ENCODE data around the gene PTPMT1. TPM values are rescaled to one million over a fixed set of nuclear protein-coding genes. Genes with fewer than 3 reads are reported as not detected.

The PTPMT1 gene
- total and polyA plus RNA-seq, 9 donors, result 33.8 to 103 (median 39.6) TPM

GRCh38 chr11:47593492-47593933 is 28.1 kb downstream of the PTPMT1 start:
- H3K27me3 ChIP-seq, result no peaks in the 10 kb centered on the region
- WGBS, 3 donors, result 5 to 14% (median 8%) methylated on average over 6 of the region's 6 CpGs
- no peaks in the 10 kb centered on the region for H3K9me3 ChIP-seq
- TF ChIP-seq POLR2A (IDR thresholded peaks at IDR 0.05) (no peak), EP300 (IDR thresholded peaks at IDR 0.05) (no peak)
- TF ChIP-seq, protein P1, sequence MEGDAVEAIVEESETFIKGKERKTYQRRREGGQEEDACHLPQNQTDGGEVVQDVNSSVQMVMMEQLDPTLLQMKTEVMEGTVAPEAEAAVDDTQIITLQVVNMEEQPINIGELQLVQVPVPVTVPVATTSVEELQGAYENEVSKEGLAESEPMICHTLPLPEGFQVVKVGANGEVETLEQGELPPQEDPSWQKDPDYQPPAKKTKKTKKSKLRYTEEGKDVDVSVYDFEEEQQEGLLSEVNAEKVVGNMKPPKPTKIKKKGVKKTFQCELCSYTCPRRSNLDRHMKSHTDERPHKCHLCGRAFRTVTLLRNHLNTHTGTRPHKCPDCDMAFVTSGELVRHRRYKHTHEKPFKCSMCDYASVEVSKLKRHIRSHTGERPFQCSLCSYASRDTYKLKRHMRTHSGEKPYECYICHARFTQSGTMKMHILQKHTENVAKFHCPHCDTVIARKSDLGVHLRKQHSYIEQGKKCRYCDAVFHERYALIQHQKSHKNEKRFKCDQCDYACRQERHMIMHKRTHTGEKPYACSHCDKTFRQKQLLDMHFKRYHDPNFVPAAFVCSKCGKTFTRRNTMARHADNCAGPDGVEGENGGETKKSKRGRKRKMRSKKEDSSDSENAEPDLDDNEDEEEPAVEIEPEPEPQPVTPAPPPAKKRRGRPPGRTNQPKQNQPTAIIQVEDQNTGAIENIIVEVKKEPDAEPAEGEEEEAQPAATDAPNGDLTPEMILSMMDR (IDR thresholded peaks at IDR 0.05), result no peak
- no peak overlapping the region for H3K4me3 ChIP-seq
- no peaks in the 10 kb centered on the region for H3K36me3 ChIP-seq
- DNase-seq, result no peak
- peaks cover 11% of the 10 kb centered on the region for H3K4me1 ChIP-seq (ENCODE audit: insufficient read depth)
- H3K27ac ChIP-seq, result no peak overlapping the region
- intact Hi-C loops (cut with DNase I), result no loop called here

GRCh38 chr11:47593934-47594855 is 28.8 kb downstream of the PTPMT1 start, which contains the start of gene C1QTNF4:
TSS of gene C1QTNF4 (minus strand) at chr11:47594411. CDS start at chr11:47590810, 3,601 bp downstream.
- Histone ChIP-seq H3K27me3 (no peaks in the 10 kb centered on the region), H3K4me3 (no peak within 1 kb of the TSS), H3K4me1 (ENCODE audit: insufficient read depth) (peaks cover 4% of the 10 kb centered on the region), H3K9me3 (no peaks in the 10 kb centered on the region), H3K27ac (no peak within 1 kb of the TSS), H3K36me3 (no peaks in the 10 kb centered on the region)
- 1 to 2% (median 1%) methylated on average over 29 to 48 of the region's 48 CpGs for WGBS, 3 donors
- TF ChIP-seq EP300 (IDR thresholded peaks at IDR 0.05) (no peak), POLR2A (IDR thresholded peaks at IDR 0.05) (no peak)
- TF ChIP-seq, protein P1 (IDR thresholded peaks at IDR 0.05), result no peak
- no peak for DNase-seq
- intact Hi-C loops (cut with DNase I), result no loop called here

DNA sequence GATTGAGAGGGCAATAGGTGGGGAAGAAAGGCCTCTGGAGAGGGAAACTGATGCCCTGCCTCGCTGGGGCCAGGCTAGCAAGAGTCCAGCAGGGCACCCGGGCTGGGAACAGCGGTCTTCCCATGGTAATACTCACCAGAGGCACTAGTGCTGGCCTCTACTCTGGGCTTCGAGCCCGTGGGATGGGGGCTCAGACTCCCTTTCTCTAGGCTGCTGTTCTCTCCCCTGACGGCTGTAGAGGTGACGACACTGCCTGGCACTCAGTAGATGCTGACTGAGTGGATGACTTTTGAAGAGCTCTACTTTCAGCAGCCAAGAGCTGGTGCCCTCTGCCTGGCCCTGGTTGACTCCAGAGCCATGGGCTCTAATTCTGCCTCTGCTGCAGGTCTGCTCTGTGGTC is 29.6 kb downstream of the PTPMT1 start:
- no peaks in the 10 kb centered on the region for H3K36me3 ChIP-seq
- intact Hi-C loops (cut with DNase I), result no loop called here
- peaks cover 4% of the 10 kb centered on the region for H3K4me1 ChIP-seq (ENCODE audit: insufficient read depth)
- no peaks in the 10 kb centered on the region for H3K27me3 ChIP-seq
- DNase-seq, result no peak
- WGBS, 3 donors, result 52 to 62% (median 59%) methylated on average over 7 of the region's 7 CpGs
- no peak for TF ChIP-seq EP300 (IDR thresholded peaks at IDR 0.05)
- TF ChIP-seq POLR2A (IDR thresholded peaks at IDR 0.05), result no peak
- TF ChIP-seq, protein P1 (IDR thresholded peaks at IDR 0.05), result no peak
- no peaks in the 10 kb centered on the region for H3K9me3 ChIP-seq
- no peak overlapping the region for H3K4me3 ChIP-seq
- H3K27ac ChIP-seq, result no peak overlapping the region

DNA sequence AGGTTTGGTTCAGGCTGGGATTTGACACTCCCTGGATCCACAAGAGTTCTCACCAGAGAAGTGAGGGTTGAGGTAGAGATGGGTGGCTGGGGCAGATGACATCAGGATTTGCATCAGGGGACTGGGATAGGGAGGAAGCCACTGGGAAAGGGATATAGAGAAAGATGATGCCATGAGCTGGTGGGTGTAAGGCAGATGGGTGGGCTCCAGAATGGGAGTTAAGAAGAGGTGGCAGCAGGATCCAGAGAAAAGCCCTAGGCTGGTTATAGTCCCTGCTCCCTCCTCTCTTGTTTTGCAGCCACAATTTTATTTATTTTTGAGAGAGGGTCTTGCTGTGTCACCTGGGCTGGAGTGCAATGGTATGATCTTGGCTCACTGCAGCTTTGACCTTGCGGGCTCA is 30.6 kb downstream of the PTPMT1 start:
- intact Hi-C loops (cut with DNase I), result no loop called here
- Histone ChIP-seq H3K4me3 (no peak overlapping the region), H3K27me3 (no peaks in the 10 kb centered on the region), H3K4me1 (ENCODE audit: insufficient read depth) (no peaks in the 10 kb centered on the region), H3K36me3 (no peaks in the 10 kb centered on the region), H3K9me3 (no peaks in the 10 kb centered on the region), H3K27ac (no peak overlapping the region)
- no peak for DNase-seq
- TF ChIP-seq POLR2A (IDR thresholded peaks at IDR 0.05) (no peak), EP300 (IDR thresholded peaks at IDR 0.05) (no peak)
- TF ChIP-seq, protein P1 (IDR thresholded peaks at IDR 0.05), result no peak
- 93 to 100% (median 97%) methylated on average over 1 of the region's 1 CpG for WGBS, 3 donors

Data from ovary (tissue), 9 donors.